GM12891 (cell line): ENCODE measurements around the gene RPL21.

Experiments
- POLR2A ChIP-seq: IDR thresholded peaks from 2 replicates; pipeline ENCODE4 v1.6.1; 2011; ENCODE audit warnings: low read depth, low read length, control low read depth
- POLR2AphosphoS5 ChIP-seq: IDR thresholded peaks from 2 replicates; pipeline ENCODE4 v1.6.1; 2011; ENCODE audit warnings: low read depth, low read length, control low read depth
- TAF1 ChIP-seq: IDR thresholded peaks from 2 replicates; pipeline ENCODE4 v1.6.1; 2011; ENCODE audit warnings: low read depth, low read length, control low read depth

GRCh38 chr13:27300941-27301586, 49.7 kb downstream of the RPL21 start:
- TF ChIP-seq POLR2A (no peak), TAF1 (no peak), POLR2AphosphoS5 (no peak)
